T-helper 9 cell (primary cell): ENCODE measurements around the gene SLC7A14.

Experiments
- DNase-seq: peaks from one replicate; pipeline ENCODE4 v3.0.0-alpha.2; 2020

SLC7A14 gene

DNA sequence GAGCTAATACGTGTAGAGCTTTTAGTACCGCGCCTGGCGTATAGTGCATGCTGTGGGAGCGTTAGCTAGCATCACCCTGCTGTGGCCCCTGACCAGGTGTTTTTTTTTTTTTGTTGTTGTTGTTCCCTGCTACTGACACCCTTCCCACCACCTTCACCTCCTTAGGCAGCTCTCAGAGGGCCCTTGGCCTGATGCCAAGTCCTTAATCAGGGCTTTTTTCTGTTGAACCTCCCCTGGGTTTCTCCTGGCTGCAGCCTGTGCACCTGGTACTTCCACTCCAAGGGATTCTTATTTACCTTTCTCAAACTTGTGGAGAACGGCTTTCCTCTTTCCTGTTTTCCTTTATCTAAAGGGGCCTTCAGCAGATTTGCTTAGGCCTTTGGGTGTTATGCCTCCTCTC, 53.3 kb downstream of the SLC7A14 start:
- no peak for DNase-seq

DNA sequence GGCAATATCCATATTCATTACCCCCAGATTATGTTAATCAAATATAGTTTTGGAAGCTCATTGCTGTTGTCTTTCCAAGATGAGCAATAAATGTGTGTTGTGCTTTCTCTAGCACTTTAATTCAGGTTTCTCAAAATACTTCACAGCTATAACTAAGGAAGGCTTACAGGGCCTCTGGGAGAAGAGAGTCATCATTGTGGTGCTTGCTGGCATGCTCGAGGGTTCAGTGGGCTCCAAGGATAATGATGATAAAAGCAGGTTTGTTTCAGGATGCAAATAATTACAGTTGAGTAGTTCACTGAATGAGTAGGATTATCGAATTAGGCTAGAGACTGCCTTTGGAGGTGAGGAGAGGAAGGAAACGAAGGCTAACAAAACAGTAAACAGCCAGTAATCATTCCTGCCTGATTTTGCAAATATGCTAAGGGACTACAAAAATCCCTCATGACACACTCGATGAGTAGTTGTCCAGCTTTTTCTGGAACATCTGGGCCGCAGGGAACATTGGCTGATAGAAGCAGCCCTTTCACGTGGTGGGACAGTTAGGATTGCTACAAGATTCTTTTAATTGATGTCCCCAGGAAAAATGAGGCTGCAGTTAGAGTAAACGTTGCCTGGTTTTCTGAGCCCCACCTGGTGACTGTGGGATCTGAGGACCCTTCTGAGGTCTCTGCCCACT, 54.1 kb downstream of the SLC7A14 start:
- DNase-seq, result no peak

DNA sequence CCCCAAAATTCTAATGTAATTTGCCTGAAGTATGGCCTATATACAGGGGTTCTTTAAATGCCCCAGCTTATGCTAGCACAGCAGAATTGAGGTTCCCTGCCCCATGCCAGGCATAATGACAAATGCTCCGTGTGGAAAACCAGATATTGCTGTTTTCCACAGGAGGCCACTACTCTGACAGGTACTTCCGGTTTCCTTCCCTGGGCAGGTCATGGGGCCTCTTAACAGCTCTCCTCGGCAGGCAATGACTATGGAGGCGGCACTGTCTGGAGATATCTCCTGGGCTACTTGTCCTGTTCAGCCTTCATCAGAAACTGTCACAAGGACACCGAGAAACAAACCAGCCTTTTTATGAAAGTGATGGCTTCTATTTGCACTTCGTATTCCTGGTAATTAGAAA, 54.8 kb downstream of the SLC7A14 start:
- no peak for DNase-seq

DNA sequence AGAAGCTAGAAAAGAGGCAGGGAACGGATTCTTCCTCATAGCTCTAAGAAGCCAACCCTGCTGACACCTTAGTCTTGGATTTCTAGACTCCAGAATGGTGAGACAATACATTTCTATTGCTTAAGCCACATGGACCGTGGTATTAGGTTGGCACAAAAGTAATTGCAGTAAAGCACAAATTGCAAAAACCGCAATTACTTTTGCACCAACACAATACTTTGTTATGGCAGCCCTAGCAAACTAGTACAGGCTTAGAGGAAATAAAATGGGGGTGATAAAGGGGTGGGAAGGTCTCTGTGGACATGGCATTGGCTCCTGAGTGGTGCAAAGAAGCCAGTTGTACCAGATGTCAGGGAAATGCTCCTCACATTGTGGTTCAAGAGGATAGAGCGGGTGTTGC, 56.0 kb downstream of the SLC7A14 start:
- DNase-seq, result no peak

DNA sequence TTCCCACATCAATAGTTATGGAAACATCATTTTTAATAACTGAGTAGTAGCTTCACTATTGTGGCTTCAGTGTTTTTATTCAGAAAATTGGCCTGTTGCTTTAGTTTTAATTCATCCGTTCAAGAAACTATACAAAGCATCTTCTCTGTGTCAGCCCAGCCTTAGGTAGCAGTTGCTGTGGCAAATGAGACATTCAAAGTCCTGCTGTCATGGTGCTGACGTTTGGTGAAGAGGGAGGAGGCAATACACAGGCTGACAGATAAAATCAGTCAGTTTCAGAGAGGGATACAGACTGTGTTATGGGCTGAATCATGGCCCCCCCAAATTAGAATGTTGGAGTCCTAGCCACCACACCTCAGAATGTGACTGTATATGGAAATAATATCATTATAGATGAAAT, 56.5 kb downstream of the SLC7A14 start:
- DNase-seq, result no peak

DNA sequence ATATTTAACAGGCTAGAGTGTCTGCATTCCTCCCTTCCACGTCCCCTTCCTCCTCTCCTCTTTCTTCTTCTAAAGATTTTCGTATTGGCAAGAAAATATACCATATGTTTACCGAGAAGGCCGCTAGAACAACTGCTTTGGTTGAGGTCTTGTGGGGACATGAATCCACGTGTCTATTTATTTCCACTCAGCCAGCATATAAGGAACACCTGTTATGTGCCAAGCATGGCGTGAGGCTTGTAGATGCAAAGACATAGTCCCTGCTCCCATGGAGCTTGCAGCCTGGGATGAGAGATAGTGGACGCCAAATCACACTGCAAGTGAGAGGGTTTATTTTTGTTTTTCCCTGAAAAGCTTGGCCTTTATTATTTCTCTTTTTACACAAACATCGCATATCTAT, 57.1 kb downstream of the SLC7A14 start:
- no peak for DNase-seq

DNA sequence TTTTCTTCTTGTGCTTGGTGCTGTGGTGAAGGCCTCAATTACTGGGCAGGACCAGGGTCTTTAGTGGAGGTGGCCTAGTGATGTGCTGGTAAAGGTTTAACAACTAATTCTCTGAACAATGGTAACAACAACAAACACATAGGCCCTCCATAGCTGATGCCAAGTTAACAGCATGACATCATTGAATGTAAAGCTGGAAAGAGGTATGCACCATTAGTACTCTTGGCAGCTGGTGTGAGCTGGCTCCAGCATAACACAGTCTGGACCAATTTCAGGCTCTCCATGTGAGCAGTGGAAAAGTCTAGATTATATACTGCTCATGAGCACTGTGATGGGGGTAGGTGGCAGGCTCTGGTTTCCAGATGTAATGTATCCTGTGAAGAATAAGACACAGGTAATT, 61.8 kb downstream of the SLC7A14 start:
- no peak for DNase-seq

DNA sequence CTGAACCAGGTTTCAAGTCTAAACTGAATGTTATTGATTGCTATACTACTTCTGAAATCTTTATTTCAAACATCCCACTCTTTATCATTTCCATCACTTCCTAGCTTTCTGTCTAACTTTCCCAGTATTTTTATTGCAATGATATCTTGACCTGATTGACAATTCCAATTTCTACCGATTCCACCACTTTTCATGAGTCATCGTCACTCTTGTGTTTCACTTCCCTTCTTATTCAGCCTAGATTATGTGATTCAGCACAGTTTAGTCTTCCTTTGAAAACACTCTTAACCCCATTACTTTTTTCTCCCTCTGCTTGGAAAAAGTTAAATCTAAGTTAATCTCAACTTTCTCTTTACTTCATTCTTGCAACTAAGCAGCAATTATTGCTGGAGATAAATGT, 62.6 kb downstream of the SLC7A14 start:
- DNase-seq, result no peak

DNA sequence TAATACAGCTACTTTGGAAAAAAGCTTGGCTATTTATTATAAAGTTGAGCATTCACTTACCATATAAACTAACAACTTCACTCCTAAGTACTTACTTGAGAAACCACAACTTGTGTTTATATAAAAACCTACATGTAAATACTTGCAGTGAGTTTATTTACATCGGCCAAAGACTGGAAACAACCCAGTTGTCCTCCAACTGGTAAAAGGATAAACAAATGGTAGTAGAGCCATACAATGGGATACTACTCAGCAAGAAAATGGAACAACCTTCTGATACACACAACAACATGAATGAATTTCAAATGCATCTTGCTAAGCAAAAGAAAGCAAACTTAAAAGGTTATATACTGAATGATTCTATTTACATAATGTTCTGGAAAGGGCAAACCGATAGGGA, 63.7 kb downstream of the SLC7A14 start:
- DNase-seq, result no peak

DNA sequence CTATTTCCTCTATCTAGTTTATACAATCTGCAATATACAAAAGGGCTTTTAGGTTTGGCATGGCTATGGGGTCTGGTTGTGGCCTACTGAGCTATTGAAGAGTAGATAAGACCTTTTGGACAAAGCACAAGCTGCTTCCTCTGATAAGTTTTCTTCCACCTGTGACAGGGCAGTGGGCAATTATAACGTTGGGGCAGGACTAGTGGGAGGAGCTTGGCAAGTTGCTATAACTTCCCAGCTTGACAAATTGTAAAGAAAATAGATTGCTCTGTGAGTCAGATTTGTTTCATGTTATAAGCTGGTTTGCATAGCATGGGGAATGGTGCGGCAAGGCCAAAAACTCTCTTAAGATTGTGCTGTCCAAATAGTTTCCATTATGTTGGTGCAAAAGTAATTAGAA, 64.9 kb downstream of the SLC7A14 start:
- no peak for DNase-seq

DNA sequence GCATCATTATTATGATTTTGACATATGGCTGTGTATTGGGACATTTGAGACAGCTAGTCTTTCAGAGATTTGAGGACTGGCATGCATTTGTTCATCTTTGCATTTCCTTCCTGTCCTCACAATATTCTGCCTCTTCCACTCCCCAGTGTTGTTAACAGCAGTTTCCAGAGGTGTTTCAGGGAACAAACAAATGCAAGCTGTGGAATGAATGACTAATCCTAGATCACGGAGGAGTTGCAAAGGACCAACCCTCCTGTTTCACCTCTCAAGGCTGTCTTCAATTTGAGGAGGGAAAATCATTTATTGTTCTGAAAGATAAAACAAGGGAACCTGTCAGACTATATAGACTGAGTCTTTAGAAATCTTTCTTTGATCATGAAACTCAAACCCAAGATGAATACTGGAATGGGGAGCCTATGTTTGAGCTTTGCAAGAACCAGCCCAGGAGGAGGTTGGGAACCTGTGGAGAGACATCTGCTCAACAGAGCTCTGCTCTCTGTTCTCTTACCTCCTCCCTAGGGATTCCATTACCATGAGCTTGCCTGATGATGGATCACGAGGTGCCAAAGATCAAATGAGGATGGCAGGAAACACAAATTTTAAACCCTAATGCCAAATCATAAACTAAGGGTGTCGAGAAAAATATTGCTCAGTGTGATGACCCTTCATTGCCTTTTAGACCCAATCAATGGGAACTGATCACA, 68.5 kb downstream of the SLC7A14 start:
- no peak for DNase-seq

DNA sequence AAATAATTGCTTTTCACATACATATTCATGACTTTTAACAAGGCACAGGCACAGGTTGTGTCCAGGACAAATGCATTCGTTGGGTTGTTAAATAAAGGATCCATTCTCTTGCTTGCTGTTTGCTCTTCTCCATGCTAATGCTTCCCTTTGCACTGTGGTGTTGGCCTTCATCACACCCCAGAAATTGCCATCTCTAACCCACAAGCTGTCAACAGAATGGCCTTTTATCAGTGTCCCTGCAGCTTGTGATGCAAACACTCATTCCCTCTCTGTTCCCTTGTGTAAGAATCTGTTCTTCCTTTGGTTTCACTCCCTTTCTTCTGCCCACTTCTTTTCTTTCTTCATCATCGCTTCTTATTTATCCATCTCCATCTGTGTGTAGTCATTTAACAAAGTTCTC, 72.2 kb downstream of the SLC7A14 start:
- DNase-seq, result no peak

DNA sequence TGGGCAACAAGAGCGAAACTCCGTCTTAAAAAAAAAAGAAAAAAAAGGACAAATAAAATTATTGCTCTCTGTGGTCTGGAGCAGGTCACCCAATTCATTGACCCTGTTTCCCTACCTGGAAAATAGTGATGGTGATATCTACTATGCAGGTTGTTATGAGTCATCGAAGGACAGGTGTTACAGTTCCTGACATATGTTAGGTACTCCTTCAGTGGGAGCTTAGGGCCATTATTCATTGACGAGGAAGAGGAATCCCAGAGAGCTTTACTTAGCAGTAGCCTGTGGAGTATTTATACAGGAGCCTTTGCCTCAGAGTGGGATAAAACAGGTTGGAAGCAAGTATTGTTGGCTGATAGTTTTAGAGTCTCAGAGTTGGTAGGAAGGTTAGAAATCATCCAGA, 74.5 kb downstream of the SLC7A14 start:
- DNase-seq, result no peak

DNA sequence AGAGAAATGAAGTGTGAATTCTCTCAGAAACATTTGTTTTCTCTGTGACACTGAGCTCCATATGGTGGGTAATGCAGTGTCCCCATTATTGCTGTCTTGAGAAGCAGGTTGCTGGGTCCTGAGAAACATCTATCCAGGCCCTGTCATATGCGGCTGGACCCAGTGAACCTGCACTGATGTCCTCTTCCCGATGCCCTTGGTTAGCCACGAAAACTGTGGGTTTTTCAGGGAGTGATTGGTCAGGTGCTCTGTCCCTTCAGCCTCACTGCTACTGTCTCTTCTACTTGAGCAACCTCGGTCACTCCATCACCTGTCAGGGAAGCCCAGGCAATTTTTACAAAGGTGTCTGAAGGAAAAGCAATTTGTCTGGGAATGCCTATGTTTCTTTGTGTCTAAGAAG, 77.0 kb downstream of the SLC7A14 start:
- DNase-seq, result no peak

DNA sequence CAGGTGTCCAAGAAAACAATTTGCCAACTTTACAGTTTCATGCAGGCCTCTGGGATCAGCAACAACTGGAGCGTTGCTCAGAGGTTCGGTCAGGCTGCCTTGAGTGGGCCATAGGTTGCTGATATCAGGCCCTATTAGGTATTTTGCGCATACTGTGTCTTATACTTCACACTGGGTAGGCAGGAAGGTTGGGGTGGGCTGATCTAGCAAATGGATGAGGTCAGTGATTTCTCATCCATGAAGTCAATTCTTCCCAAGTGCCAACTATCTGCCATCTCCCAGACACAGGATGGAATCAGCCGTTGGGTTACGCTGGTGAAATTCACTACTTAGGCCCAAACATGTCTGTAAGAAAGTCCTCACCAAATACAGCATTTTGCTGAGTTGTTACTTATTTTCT, 77.6 kb downstream of the SLC7A14 start:
- DNase-seq, result no peak

DNA sequence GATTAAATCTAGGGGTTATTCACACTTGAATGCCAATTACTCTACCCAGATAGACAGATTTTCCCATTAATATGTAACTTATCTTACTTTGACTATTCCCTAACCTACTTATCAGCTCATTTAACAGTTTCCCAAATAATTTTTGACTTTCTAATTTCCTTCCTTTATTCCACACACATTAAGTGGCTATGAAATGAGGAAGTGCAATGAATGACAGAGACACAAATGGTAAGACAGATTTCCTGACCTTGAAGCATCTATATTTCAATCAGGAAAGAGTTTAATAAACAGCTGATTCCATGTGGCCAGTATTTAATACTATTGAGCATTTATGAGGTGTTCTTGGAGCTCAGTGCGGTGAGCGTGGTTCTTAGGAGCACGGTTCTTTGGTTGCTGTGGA, 78.8 kb downstream of the SLC7A14 start:
- no peak for DNase-seq

DNA sequence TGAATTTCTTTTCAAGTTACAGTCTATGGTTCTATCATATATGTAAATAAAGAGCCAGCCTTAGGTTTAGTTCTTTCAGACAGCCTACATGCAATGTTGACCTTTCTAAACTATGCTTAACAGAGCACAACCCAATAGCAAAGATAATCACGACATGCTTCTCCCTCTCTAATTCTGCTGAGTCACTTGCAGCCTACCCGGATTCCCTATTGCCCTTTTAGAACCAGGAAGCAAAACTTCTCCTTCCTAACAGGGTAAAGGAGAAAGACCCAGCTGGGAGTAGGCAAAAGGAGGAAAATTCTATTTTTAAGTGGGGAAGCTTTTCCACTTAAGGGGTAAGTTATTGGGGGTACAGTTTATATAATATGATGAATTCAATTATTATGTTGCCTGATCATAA, 79.3 kb downstream of the SLC7A14 start:
- DNase-seq, result no peak

DNA sequence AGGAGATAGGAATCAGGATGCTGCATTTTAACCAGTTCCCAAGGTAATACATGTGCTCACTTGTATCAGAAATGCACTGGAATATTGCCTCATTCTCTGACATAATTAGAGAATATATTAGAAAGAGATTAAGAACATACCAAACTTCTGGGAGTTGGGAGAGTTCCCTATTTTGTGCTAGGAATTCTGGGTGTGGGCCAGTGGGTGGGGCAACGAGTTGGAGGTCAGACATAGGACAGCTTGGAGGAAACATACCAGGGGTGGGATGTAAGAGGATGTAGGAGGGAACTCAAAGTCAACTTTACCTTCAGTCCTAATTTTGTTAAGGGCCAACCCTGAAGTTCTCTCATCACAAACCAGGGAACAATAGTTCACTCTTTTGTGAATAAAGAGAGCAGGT, 83.6 kb downstream of the SLC7A14 start:
- no peak for DNase-seq

DNA sequence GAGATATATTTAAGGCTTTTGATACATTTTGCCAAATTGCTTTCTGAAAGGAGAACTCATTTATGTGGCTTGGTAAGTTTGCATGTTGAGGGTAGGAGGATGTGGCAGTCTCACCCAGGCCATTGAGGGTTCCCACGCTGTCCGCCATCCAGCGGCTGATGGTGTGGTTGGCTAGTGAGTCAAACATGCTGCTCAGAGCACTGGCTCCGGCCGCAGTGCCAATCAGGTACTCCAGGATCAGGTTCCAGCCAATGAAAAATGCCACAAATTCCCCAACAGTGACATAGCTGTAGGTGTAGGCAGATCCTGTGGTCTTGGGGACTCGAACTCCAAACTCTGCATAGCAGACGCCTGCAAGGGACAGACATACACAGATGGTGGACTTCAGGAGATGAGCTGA, 84.9 kb downstream of the SLC7A14 start:
- no peak for DNase-seq

DNA sequence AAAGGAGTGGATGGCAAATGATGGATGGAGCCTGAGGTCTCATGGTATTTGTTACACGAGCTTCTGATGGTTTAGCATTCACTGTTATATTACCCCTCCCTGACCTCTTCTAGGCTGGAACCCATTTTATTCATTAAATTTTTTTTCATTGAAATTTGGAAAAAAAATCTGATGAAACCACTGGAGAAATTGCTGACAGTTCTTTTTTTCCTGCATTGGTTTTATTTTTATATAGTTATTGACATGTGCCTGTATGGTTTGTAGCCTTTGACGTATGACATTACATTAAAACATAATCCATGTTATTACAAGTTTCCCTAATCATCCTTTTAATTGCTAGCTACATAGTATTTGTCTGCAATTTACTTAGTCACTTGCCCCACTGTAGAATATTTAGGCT, 85.4 kb downstream of the SLC7A14 start:
- no peak for DNase-seq

DNA sequence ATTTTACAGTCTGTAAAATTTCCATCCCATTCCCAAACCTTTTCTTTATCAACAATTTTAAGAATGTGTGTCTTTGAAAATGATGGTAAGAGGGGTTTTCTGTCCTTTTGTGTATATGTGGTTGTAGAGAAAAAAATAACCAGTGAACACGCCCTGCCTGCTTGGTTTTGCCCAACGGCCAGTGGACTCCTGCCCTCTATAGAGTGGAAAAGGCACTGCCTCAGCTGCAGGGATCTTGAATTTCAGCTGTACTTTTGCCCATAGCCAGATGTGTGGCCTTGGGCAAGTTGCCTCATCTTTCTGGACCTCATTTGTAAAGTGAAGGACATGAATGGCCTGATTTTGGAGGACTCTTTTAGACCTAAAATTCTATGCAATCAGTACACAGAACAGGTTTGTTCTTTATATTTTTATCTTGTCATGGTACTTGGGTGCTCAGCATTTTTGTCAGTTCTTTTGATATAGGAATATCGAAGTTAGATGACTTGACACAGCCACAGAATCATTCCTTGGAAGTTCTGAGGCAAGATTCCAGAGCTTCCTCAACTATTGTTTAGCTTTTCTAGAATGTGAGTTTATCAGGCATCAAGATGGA, 86.2 kb downstream of the SLC7A14 start:
- no peak for DNase-seq

DNA sequence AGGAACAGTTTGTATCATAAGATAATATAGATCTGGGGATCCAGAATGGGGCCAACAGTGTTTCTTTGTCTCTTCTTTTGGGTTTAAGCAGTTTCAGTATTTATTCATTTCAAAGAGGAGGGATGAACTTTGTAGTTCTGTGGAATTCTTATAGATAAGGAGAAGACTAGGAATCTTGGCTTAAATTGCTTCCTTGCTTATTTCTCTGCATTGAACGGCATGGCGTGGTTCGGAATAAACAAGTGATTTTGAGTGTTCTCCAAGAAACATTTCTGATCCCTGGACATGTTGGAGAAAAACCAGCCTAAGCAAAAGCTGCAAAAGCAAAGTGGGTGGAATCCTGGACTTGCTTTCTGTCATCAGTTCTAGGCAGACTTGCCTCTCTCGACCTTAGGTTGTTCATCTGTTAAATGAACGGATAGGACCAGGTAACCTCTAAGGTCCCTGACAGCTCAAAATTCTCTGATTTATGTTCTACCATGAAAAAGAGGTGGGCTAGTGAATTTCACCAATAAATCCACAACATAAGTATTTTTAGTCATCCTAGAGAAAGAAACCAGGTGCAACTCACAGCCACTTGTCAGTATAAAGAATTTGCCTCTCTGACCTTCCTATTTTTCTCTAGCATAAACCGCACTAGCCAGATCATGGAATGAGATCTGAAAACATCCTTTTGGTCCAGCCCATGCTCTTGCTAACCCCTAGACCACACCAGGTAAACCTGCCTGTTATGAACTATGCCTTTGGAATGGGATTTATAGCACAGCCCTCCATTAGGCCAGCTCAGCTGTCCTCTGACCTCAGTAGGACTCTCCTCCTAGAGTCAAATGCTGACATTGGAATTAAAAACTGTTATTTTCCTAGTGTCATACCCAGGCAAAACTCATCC, 88.4 kb downstream of the SLC7A14 start:
- no peak for DNase-seq

DNA sequence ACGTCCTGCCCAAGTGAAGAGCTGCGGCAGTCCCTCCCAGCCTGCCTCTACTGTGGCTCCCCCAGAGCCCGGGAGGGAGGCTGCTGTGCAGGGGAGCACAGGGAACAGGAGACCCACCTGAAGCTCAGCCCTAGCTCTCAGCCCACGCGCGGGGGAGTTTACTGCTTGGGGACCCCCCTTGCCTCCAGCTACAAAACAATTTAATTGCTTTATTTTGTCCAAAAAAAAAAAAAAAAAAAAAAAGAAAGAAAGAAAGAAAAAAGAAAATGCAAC, 89.1 kb downstream of the SLC7A14 start:
- DNase-seq, result no peak
